Prostate gland (tissue), 2 donors: ENCODE data around the gene CGREF1. TPM values are rescaled to one million over a fixed set of nuclear protein-coding genes. Genes with fewer than 3 reads are reported as not detected.
"Not testable (repeated sequence)": the region's sequence is repeated elsewhere in the genome, so short reads cannot be mapped to it uniquely, and the experiment has no call there.

Experiments used
- DNase-seq: peaks from one replicate; pipeline ENCODE4 v3.0.0-alpha.2; 2019; ENCODE audit warnings: low spot score
- H3K27ac ChIP-seq, 2 donors: fragments of 200-600 bp; sonication (generic); 2 replicates each; pipeline ENCODE4 v1.5.1; 2017 to 2019
- H3K27me3 ChIP-seq: fragments of 200-600 bp; sonication (generic); replicated peaks from 2 replicates; pipeline ENCODE4 v1.5.1; 2019; ENCODE audit not compliant: insufficient read depth
- H3K36me3 ChIP-seq, 2 donors: fragments of 200-600 bp; sonication (generic); 1 replicate in 1 of 2; 2 replicates in 1 of 2; pipeline versions ENCODE4 v1.5.1 to v1.8.1; 2017 to 2019
- H3K4me1 ChIP-seq: fragments of 200-600 bp; sonication (generic); replicated peaks from 2 replicates; pipeline ENCODE4 v1.5.1; 2019
- H3K4me3 ChIP-seq, 2 donors: fragments of 200-600 bp; sonication (generic); 2 replicates each; pipeline ENCODE4 v1.5.1; 2017 to 2019
- H3K9me3 ChIP-seq: fragments of 200-600 bp; sonication (generic); 2 replicates; pipeline ENCODE4 v1.5.1; 2017
- POLR2A ChIP-seq: fragments of 450-650 bp; IDR thresholded peaks from one replicate; pipeline ENCODE4 v1.6.1; 2016; ENCODE audit warnings: antibody characterized with exemption, mild to moderate bottlenecking
- POLR2AphosphoS5 ChIP-seq: sonication (generic); formaldehyde crosslinking; IDR thresholded peaks from one replicate; pipeline ENCODE4 v1.6.1; 2017; ENCODE audit warnings: antibody characterized with exemption
- WGBS: methylation state at CpG from one replicate; pipeline ENCODE4 v1.1.5; 2018; 5-methylcytosine and 5-hydroxymethylcytosine counted together
- intact Hi-C: fragments of 100-400 bp; cut with DNase I; formaldehyde crosslinking; loops from one replicate; pipeline ENCODE4 v1.14.2; 2022
- total RNA-seq, 2 donors: library from RNA; depleted of rRNA; stranded (reverse); fragments of >200 nt; gene quantifications; one replicate each; pipeline ENCODE4 v1.1.0, GENCODE V29; 2016
- TF ChIP-seq, protein P1 (sequence below), 4 experiments: fragments of 200-600 bp in 2 of 4; fragments of 450-650 bp in 2 of 4; sonication (generic) in 2 of 4; IDR thresholded peaks; 1 replicate in 3 of 4; 2 replicates in 1 of 4; pipeline ENCODE4 v1.5.1; 2016 to 2019; ENCODE audit warnings: antibody characterized with exemption in 4 of 4, mild to moderate bottlenecking in 2 of 4, moderate library complexity in 2 of 4

CGREF1 gene
- total RNA-seq, 2 donors from 2014 or later = 4.9 to 10.7 TPM

DNA sequence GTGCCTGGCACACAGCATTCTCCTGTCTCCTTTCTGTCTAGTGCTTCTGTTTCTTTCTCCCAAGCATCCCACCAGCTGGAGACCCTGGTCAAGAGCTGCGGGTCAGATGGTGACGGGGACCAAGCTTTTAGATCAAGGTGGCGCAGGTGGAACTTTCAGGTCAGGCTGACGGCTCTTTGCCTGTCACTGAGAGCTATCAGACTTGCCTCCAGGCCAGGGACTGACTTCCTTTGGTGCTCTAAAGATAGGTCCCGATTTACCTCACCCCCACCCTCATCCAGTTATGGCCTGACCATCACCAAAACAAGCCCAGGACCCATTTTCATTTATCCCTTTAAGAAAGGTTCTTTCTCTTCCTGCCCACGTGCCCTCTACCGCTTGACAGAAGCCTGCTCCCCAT, 41.7 kb downstream of the CGREF1 start:
- H3K27ac ChIP-seq = peak overlapping the region in 1 of 2 donors; percentile 62
- intact Hi-C loops = loop anchor here (10.0 kb wide), 1 partner anchor 732 kb away; the partner anchor contains the start of genes ADGRF3 and SELENOI
- H3K27me3 ChIP-seq = no peaks in the 10 kb centered on the region
- no peak overlapping the region for H3K4me3 ChIP-seq
- TF ChIP-seq POLR2A = no peak
- TF ChIP-seq, protein P1, sequence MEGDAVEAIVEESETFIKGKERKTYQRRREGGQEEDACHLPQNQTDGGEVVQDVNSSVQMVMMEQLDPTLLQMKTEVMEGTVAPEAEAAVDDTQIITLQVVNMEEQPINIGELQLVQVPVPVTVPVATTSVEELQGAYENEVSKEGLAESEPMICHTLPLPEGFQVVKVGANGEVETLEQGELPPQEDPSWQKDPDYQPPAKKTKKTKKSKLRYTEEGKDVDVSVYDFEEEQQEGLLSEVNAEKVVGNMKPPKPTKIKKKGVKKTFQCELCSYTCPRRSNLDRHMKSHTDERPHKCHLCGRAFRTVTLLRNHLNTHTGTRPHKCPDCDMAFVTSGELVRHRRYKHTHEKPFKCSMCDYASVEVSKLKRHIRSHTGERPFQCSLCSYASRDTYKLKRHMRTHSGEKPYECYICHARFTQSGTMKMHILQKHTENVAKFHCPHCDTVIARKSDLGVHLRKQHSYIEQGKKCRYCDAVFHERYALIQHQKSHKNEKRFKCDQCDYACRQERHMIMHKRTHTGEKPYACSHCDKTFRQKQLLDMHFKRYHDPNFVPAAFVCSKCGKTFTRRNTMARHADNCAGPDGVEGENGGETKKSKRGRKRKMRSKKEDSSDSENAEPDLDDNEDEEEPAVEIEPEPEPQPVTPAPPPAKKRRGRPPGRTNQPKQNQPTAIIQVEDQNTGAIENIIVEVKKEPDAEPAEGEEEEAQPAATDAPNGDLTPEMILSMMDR (IDR thresholded peaks at IDR 0.05) = no peak
- no peak for TF ChIP-seq POLR2AphosphoS5
- WGBS = 68% methylated on average over 7 of the region's 7 CpGs
- H3K4me1 ChIP-seq = peaks cover 7% of the 10 kb centered on the region
- no peaks in the 10 kb centered on the region for H3K9me3 ChIP-seq
- DNase-seq = no peak
- H3K36me3 ChIP-seq = no peaks in the 10 kb centered on the region

DNA sequence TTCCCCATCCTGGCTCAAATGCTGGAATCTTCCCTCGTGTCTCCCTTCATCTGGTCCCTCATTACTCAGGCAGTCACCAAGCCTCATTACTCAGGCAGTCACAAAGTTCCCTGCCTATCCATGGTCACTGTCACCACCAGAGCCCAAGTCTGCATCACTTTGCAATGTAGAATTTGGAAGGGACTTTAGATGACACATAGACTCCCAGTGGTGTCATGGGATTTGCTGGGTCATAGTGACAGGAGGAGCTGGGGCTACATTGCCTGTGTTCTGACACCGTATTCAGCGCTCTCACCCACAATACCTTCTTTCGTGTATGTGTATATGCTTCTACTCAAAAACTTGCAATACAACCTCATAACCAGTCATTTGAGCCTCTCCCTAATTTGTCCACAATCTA, 42.6 kb downstream of the CGREF1 start:
- Histone ChIP-seq H3K27ac (peak overlapping the region in 1 of 2 donors; percentile 8), H3K4me1 (peaks cover 2% of the 10 kb centered on the region), H3K9me3 (no peaks in the 10 kb centered on the region), H3K36me3 (no peaks in the 10 kb centered on the region), H3K4me3 (no peak overlapping the region), H3K27me3 (no peaks in the 10 kb centered on the region)
- no peak for DNase-seq
- intact Hi-C loops = loop anchor here (10.0 kb wide), 1 partner anchor 732 kb away; the partner anchor contains the start of genes ADGRF3 and SELENOI
- WGBS = 64% methylated on average over 4 of the region's 4 CpGs
- TF ChIP-seq, protein P1 (IDR thresholded peaks at IDR 0.05) = no peak
- TF ChIP-seq POLR2AphosphoS5 = no peak
- no peak for TF ChIP-seq POLR2A

DNA sequence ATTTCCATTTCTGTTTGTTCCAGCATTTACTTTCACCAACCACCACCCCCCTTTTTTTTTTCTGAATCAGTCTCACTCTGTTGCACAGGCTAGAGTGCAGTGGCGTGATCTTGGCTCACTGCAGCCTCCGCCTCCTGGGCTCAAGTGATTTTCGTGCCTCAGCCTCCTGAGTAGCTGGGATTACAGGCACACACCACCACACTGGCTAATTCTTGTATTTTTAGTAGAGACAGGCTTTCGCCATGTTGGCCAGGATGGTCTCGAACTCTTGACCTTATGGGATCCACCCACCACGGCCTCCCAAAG, 43.4 kb downstream of the CGREF1 start:
- H3K27me3 ChIP-seq, H3K36me3 ChIP-seq, H3K4me1 ChIP-seq, H3K9me3 ChIP-seq, H3K4me3 ChIP-seq, DNase-seq: not testable (repeated sequence)
- intact Hi-C loops = loop anchor here (10.0 kb wide), 1 partner anchor 731 kb away; the partner anchor contains the start of genes ADGRF3 and SELENOI
- peak overlapping the region in 1 of 2 donors; percentile 8 for H3K27ac ChIP-seq
- WGBS = 85% methylated on average over 6 of the region's 6 CpGs

- Histone ChIP-seq H3K27ac (peak overlapping the region in 1 of 2 donors; percentile 8), H3K27me3 (no peaks in the 10 kb centered on the region), H3K4me1 (no peaks in the 10 kb centered on the region), H3K36me3 (no peaks in the 10 kb centered on the region), H3K9me3 (no peaks in the 10 kb centered on the region), H3K4me3 (no peak overlapping the region)
- WGBS = 39% methylated on average over 4 of the region's 4 CpGs
- intact Hi-C loops = loop anchor here (10.0 kb wide), 1 partner anchor 730 kb away; the partner anchor contains the start of genes ADGRF3 and SELENOI
- TF ChIP-seq, protein P1 (IDR thresholded peaks at IDR 0.05) = no peak
- TF ChIP-seq POLR2A (no peak), POLR2AphosphoS5 (no peak)
- DNase-seq = no peak
Observed at GRCh38 chr2:27074738-27075565, 44.0 kb downstream of the CGREF1 start.

- no peak for TF ChIP-seq POLR2A
- no peak for TF ChIP-seq POLR2AphosphoS5
- TF ChIP-seq, protein P1 (IDR thresholded peaks at IDR 0.05) = no peak
- DNase-seq = no peak
- Histone ChIP-seq H3K36me3 (no peaks in the 10 kb centered on the region), H3K4me3 (no peak overlapping the region), H3K9me3 (no peaks in the 10 kb centered on the region), H3K4me1 (no peaks in the 10 kb centered on the region), H3K27me3 (no peaks in the 10 kb centered on the region), H3K27ac (peak overlapping the region; percentile 25 to 30)
- intact Hi-C loops = loop anchor here (10.0 kb wide), 1 partner anchor 729 kb away; the partner anchor contains the start of genes ADGRF3 and SELENOI
- WGBS = 52% methylated on average over 2 of the region's 2 CpGs
Observed at GRCh38 chr2:27073782-27074181, 45.1 kb downstream of the CGREF1 start.
